Neuronal stem cell (in vitro differentiated cells): ENCODE results near the gene ADD1.
"Not testable (repeated sequence)": the region's sequence is repeated elsewhere in the genome, so short reads cannot be mapped to it uniquely, and the experiment has no call there.

Source experiments
- DNase-seq: peaks from one replicate; pipeline ENCODE4 v3.0.0-alpha.2; 2013; ENCODE audit warnings: low spot score
- H2AFZ ChIP-seq: one replicate; pipeline ENCODE4 v1.6.1; 2013; ENCODE audit warnings: mild to moderate bottlenecking, low read length, inconsistent platforms
- H2AK5ac ChIP-seq: 2 replicates; pipeline ENCODE4 v1.6.1; 2013; ENCODE audit warnings: low read depth, mild to moderate bottlenecking, inconsistent platforms, low read length, moderate library complexity, mixed read lengths
- H2BK120ac ChIP-seq: 2 replicates; pipeline ENCODE4 v1.6.1; 2013; ENCODE audit warnings: low read depth, mild to moderate bottlenecking, inconsistent platforms, low read length, moderate library complexity, mixed read lengths
- H2BK12ac ChIP-seq: one replicate; pipeline ENCODE4 v1.6.1; 2013; ENCODE audit warnings: low read length, inconsistent platforms
- H2BK15ac ChIP-seq: 2 replicates; pipeline ENCODE4 v1.6.1; 2013; ENCODE audit warnings: mild to moderate bottlenecking, low read length, inconsistent platforms, mixed read lengths
- H2BK5ac ChIP-seq: one replicate; pipeline ENCODE4 v1.6.1; 2013; ENCODE audit warnings: inconsistent platforms, mild to moderate bottlenecking, low read length, moderate library complexity
- H3K14ac ChIP-seq: one replicate; pipeline ENCODE4 v1.6.1; 2013; ENCODE audit warnings: low read length, inconsistent platforms
- H3K18ac ChIP-seq: 2 replicates; pipeline ENCODE4 v1.6.1; 2013; ENCODE audit warnings: low read length, inconsistent platforms
- H3K23ac ChIP-seq: 2 replicates; pipeline ENCODE4 v1.6.1; 2013; ENCODE audit warnings: low read depth, mild to moderate bottlenecking, mixed read lengths, low read length, inconsistent platforms; ENCODE audit not compliant: poor library complexity
- H3K27ac ChIP-seq: replicated peaks from 3 replicates; pipeline ENCODE4 v1.5.1; 2013; ENCODE audit warnings: low read length, inconsistent platforms
- H3K27me3 ChIP-seq, 3 experiments: 2 replicates each; pipeline ENCODE4 v1.6.1; 2013; ENCODE audit warnings: low read length in 3 of 3, mild to moderate bottlenecking in 2 of 3, inconsistent platforms in 1 of 3, low read depth in 1 of 3, mixed read lengths in 1 of 3, moderate library complexity in 1 of 3; ENCODE audit not compliant: control insufficient read depth in 3 of 3, insufficient read depth in 3 of 3
- H3K36me3 ChIP-seq, 2 donors: replicated peaks in 1 of 2; 2 replicates each; pipeline ENCODE4 v1.6.1; 2013; ENCODE audit warnings: low read length in 2 of 2; ENCODE audit not compliant: control insufficient read depth in 2 of 2, insufficient read depth in 2 of 2
- H3K4ac ChIP-seq: 2 replicates; pipeline ENCODE4 v1.6.1; 2013; ENCODE audit warnings: inconsistent platforms, mild to moderate bottlenecking, low read length, moderate library complexity
- H3K4me1 ChIP-seq, 2 donors: 1 replicate in 1 of 2; 2 replicates in 1 of 2; pipeline ENCODE4 v1.6.1; 2013; ENCODE audit warnings: low read length in 2 of 2, low read depth in 1 of 2; ENCODE audit not compliant: control insufficient read depth in 2 of 2, insufficient read depth in 1 of 2
- H3K4me2 ChIP-seq: one replicate; pipeline ENCODE4 v1.6.1; 2013; ENCODE audit warnings: mild to moderate bottlenecking, low read length, inconsistent platforms; ENCODE audit not compliant: insufficient read depth, poor library complexity, severe bottlenecking
- H3K4me3 ChIP-seq, 2 donors: 2 replicates each; pipeline ENCODE4 v1.5.1; 2013; ENCODE audit warnings: low read length in 2 of 2, mild to moderate bottlenecking in 2 of 2, inconsistent platforms in 1 of 2, moderate library complexity in 1 of 2
- H3K79me1 ChIP-seq: one replicate; pipeline ENCODE4 v1.6.1; 2013; ENCODE audit warnings: low read depth, mild to moderate bottlenecking, inconsistent platforms, low read length, moderate library complexity
- H3K9ac ChIP-seq: one replicate; pipeline ENCODE4 v1.6.1; 2013; ENCODE audit warnings: mild to moderate bottlenecking, low read depth, low read length, inconsistent platforms; ENCODE audit not compliant: poor library complexity
- H3K9me3 ChIP-seq, 2 donors: replicated peaks in 1 of 2; 2 replicates each; pipeline versions ENCODE3 to v1.6.1; 2013; ENCODE audit warnings: low read length in 2 of 2, mild to moderate bottlenecking in 2 of 2, inconsistent platforms in 1 of 2, low read depth in 1 of 2, mixed read lengths in 1 of 2, moderate library complexity in 1 of 2; ENCODE audit not compliant: control insufficient read depth in 2 of 2, insufficient read depth in 1 of 2
- H4K8ac ChIP-seq: one replicate; pipeline ENCODE4 v1.6.1; 2013; ENCODE audit warnings: low read depth, mild to moderate bottlenecking, inconsistent platforms, low read length, moderate library complexity
- H4K91ac ChIP-seq: one replicate; pipeline ENCODE4 v1.6.1; 2013; ENCODE audit warnings: low read length, low read depth, mild to moderate bottlenecking, inconsistent platforms; ENCODE audit not compliant: poor library complexity
- WGBS, 2 donors: extraction: QIAGEN DNeasy Blood & Tissue Kit; methylation state at CpG; one replicate each; pipeline ENCODE4 v1.1.7; 2013; ENCODE audit warnings: missing lambda C conversion rate in 2 of 2, mixed read lengths in 1 of 2; ENCODE audit not compliant: insufficient read length in 2 of 2, insufficient replicate concordance in 1 of 2; ENCODE audit errors: extremely low coverage in 2 of 2; 5-methylcytosine and 5-hydroxymethylcytosine counted together

ADD1 gene

GRCh38 chr4:2944586-2945526 is 101.2 kb downstream of the ADD1 start:
- no peak overlapping the region for H2BK12ac ChIP-seq
- no peak overlapping the region for H4K8ac ChIP-seq
- no peak overlapping the region for H3K4ac ChIP-seq
- H3K23ac ChIP-seq = no peak overlapping the region
- H3K9me3 ChIP-seq = peaks cover 0 to 3% of the 10 kb centered on the region in 2 donors
- H3K4me3 ChIP-seq = no peak overlapping the region
- no peak overlapping the region for H2BK5ac ChIP-seq
- no peak overlapping the region for H2AFZ ChIP-seq
- H3K36me3 ChIP-seq = peaks cover 81 to 96% of the 10 kb centered on the region in 2 donors
- no peak overlapping the region for H3K18ac ChIP-seq
- H3K79me1 ChIP-seq = peaks cover 11% of the 10 kb centered on the region
- H3K9ac ChIP-seq = no peak overlapping the region
- H3K27ac ChIP-seq = no peak overlapping the region
- H4K91ac ChIP-seq = no peak overlapping the region
- no peak overlapping the region for H2BK120ac ChIP-seq
- no peaks in the 10 kb centered on the region for H3K4me1 ChIP-seq
- H2BK15ac ChIP-seq = no peak overlapping the region
- H3K14ac ChIP-seq = no peak overlapping the region
- H3K4me2 ChIP-seq = no peak overlapping the region
- WGBS, 2 donors = no CpG with 5 or more reads among the region's 30 CpGs
- no peaks in the 10 kb centered on the region for H3K27me3 ChIP-seq
- no peak overlapping the region for H2AK5ac ChIP-seq
- DNase-seq = no peak

- not testable (repeated sequence) for H2AK5ac ChIP-seq, H3K27me3 ChIP-seq, H3K9me3 ChIP-seq, H2BK12ac ChIP-seq, H2AFZ ChIP-seq, H3K9ac ChIP-seq, H3K4me2 ChIP-seq, H3K18ac ChIP-seq, H4K91ac ChIP-seq, H2BK15ac ChIP-seq, H2BK5ac ChIP-seq, H2BK120ac ChIP-seq, H3K14ac ChIP-seq, DNase-seq, H3K4me3 ChIP-seq, H3K4ac ChIP-seq, H3K4me1 ChIP-seq, H4K8ac ChIP-seq, H3K27ac ChIP-seq, H3K23ac ChIP-seq
- Histone ChIP-seq H3K79me1 (peaks cover 12% of the 10 kb centered on the region), H3K36me3 (peaks cover 79 to 96% of the 10 kb centered on the region in 2 donors)
- no CpG with 5 or more reads among the region's 30 CpGs for WGBS, 2 donors
Measured at GRCh38 chr4:2945619-2946604, 102.3 kb downstream of the ADD1 start.

GRCh38 chr4:2946812-2947600 is 103.4 kb downstream of the ADD1 start:
- H2BK5ac ChIP-seq = no peak overlapping the region
- WGBS, 2 donors = no CpG with 5 or more reads among the region's 19 CpGs
- H2AK5ac ChIP-seq = no peak overlapping the region
- H3K9me3 ChIP-seq = peaks cover 0 to 3% of the 10 kb centered on the region in 2 donors
- H2BK15ac ChIP-seq = no peak overlapping the region
- H3K4me2 ChIP-seq = no peak overlapping the region
- no peak overlapping the region for H3K4me3 ChIP-seq
- no peak overlapping the region for H2AFZ ChIP-seq
- H3K9ac ChIP-seq = peak overlapping the region; percentile 34
- H4K91ac ChIP-seq = no peak overlapping the region
- H3K27me3 ChIP-seq = no peaks in the 10 kb centered on the region
- H4K8ac ChIP-seq = no peak overlapping the region
- H2BK12ac ChIP-seq = no peak overlapping the region
- H3K23ac ChIP-seq = no peak overlapping the region
- H3K4me1 ChIP-seq = no peaks in the 10 kb centered on the region
- peak overlapping the region; percentile 31 for H3K14ac ChIP-seq
- peaks cover 75 to 96% of the 10 kb centered on the region in 2 donors for H3K36me3 ChIP-seq
- H3K18ac ChIP-seq = no peak overlapping the region
- no peak overlapping the region for H3K4ac ChIP-seq
- H3K27ac ChIP-seq = no peak overlapping the region
- DNase-seq = no peak
- H2BK120ac ChIP-seq = no peak overlapping the region
- H3K79me1 ChIP-seq = peaks cover 9% of the 10 kb centered on the region
